Osteoblast (primary cell): ENCODE data around the gene DYNAP. TPM values are rescaled to one million over a fixed set of nuclear protein-coding genes. Genes with fewer than 3 reads are reported as not detected.
A peak's percentile ranks its signal among the peaks of the same experiment; 100 is the strongest.

Source experiments
- DNase-seq: peaks from one replicate; pipeline ENCODE4 v3.0.0; 2011; ENCODE audit warnings: low spot score, mixed read lengths; ENCODE audit not compliant: insufficient read length; ENCODE audit errors: missing footprints
- H2AFZ ChIP-seq: 2 replicates; pipeline ENCODE4 v1.6.0; 2011; ENCODE audit warnings: mild to moderate bottlenecking, low read length
- H3K27ac ChIP-seq: 2 replicates; pipeline ENCODE4 v1.5.1; 2011; ENCODE audit warnings: mild to moderate bottlenecking, low read depth, low read length, moderate library complexity
- H3K27me3 ChIP-seq: 2 replicates; pipeline ENCODE4 v1.6.0; 2012; ENCODE audit warnings: mild to moderate bottlenecking, control low read depth, inconsistent platforms, low read length, moderate library complexity; ENCODE audit not compliant: insufficient read depth
- H3K36me3 ChIP-seq: 2 replicates; pipeline ENCODE4 v1.5.1; 2011; ENCODE audit warnings: mild to moderate bottlenecking, low read length, control low read depth, moderate library complexity; ENCODE audit not compliant: insufficient read depth
- H3K4me1 ChIP-seq: 2 replicates; pipeline ENCODE4 v1.5.1; 2011; ENCODE audit warnings: mild to moderate bottlenecking, low read length, control low read depth, moderate library complexity; ENCODE audit not compliant: insufficient read depth
- H3K4me2 ChIP-seq: 2 replicates; pipeline ENCODE4 v1.6.0; 2011; ENCODE audit warnings: mild to moderate bottlenecking, low read length; ENCODE audit not compliant: insufficient read depth
- H3K4me3 ChIP-seq: fragments of 200-600 bp; sonication (generic); 3 replicates; pipeline ENCODE4 v1.5.1; 2012; ENCODE audit warnings: mild to moderate bottlenecking, low read length, inconsistent platforms; ENCODE audit not compliant: insufficient read depth
- H3K79me2 ChIP-seq: 2 replicates; pipeline ENCODE4 v1.6.0; 2012; ENCODE audit warnings: mild to moderate bottlenecking, low read length, control low read depth, inconsistent platforms; ENCODE audit not compliant: insufficient read depth
- H3K9me3 ChIP-seq: 2 replicates; pipeline ENCODE4 v1.5.1; 2011; ENCODE audit warnings: low read depth, low read length, control low read depth
- H4K20me1 ChIP-seq: 2 replicates; pipeline ENCODE4 v1.6.0; 2012; ENCODE audit warnings: mild to moderate bottlenecking, low read length, control low read depth; ENCODE audit not compliant: insufficient read depth
- CTCF ChIP-seq: IDR thresholded peaks from 2 replicates; pipeline ENCODE4 v1.5.1; 2011; ENCODE audit warnings: mild to moderate bottlenecking, low read depth, low read length, moderate library complexity; ENCODE audit errors: extremely low read depth
- total RNA-seq: library from RNA; depleted of rRNA; stranded (reverse); fragments of >200 nt; gene quantifications from 2 replicates; pipeline ENCODE4 v1.2.3, GENCODE V29; 2012

DYNAP gene
- total RNA-seq, 1 donor: not detected

GRCh38 chr18:54607213-54608027 is 16.4 kb downstream of the DYNAP start:
- peaks cover under 1% of the 10 kb centered on the region for H3K27me3 ChIP-seq
- H3K36me3 ChIP-seq: no peaks in the 10 kb centered on the region
- no peak for TF ChIP-seq CTCF
- H3K27ac ChIP-seq: no peak overlapping the region
- H3K4me3 ChIP-seq: no peak overlapping the region
- no peak for DNase-seq
- no peaks in the 10 kb centered on the region for H3K4me1 ChIP-seq
- no peak overlapping the region for H3K4me2 ChIP-seq
- H2AFZ ChIP-seq: no peak overlapping the region
- no peaks in the 10 kb centered on the region for H3K9me3 ChIP-seq
- no peaks in the 10 kb centered on the region for H3K79me2 ChIP-seq
- no peaks in the 10 kb centered on the region for H4K20me1 ChIP-seq

DNA sequence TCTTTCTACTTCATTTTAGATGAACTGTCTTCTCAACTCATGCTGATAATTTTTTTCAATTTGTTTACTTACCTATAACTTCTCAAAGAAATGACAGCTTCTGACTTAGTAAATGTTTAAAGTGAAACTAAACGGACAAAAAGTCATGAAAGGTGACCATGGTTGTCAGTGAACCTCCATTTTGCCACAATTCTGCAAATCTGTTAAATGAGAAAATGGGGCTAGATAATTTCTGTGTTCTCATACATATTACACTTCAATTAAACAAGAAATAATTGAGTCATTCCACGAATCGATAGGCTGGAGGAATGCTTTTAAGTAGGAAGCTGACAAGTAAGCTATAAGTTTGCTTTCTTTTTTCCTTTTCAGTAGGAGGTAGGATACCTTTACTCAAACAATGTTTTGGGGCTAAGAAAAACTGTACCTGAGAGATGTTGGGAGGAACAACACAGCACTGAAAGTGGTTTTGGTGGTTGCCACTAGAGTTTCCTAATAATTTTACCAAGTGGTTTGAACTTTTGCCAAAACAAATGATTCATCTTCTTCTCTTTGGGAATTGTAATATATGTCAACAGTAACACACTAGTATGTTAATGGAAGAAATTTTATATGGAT is 17.1 kb downstream of the DYNAP start:
- Histone ChIP-seq H3K36me3 (no peaks in the 10 kb centered on the region), H3K27ac (no peak overlapping the region), H3K27me3 (peaks cover 3% of the 10 kb centered on the region), H4K20me1 (no peaks in the 10 kb centered on the region), H3K4me2 (peak overlapping the region; percentile 53), H2AFZ (no peak overlapping the region), H3K9me3 (no peaks in the 10 kb centered on the region), H3K79me2 (no peaks in the 10 kb centered on the region), H3K4me3 (peak overlapping the region; percentile 8), H3K4me1 (no peaks in the 10 kb centered on the region)
- no peak for TF ChIP-seq CTCF
- DNase-seq: no peak

- Histone ChIP-seq H3K36me3 (no peaks in the 10 kb centered on the region), H3K9me3 (no peaks in the 10 kb centered on the region), H3K27me3 (peaks cover 3% of the 10 kb centered on the region), H3K79me2 (no peaks in the 10 kb centered on the region), H3K27ac (no peak overlapping the region), H4K20me1 (no peaks in the 10 kb centered on the region), H3K4me3 (no peak overlapping the region), H2AFZ (no peak overlapping the region), H3K4me1 (no peaks in the 10 kb centered on the region), H3K4me2 (no peak overlapping the region)
- DNase-seq: no peak
- no peak for TF ChIP-seq CTCF
Measured at GRCh38 chr18:54611816-54612215, 20.8 kb downstream of the DYNAP start.

GRCh38 chr18:54612237-54612636 is 21.2 kb downstream of the DYNAP start:
- peaks cover 3% of the 10 kb centered on the region for H3K27me3 ChIP-seq
- H2AFZ ChIP-seq: no peak overlapping the region
- H3K4me1 ChIP-seq: no peaks in the 10 kb centered on the region
- no peaks in the 10 kb centered on the region for H3K79me2 ChIP-seq
- no peak overlapping the region for H3K4me2 ChIP-seq
- no peak for TF ChIP-seq CTCF
- no peaks in the 10 kb centered on the region for H3K9me3 ChIP-seq
- H3K27ac ChIP-seq: no peak overlapping the region
- DNase-seq: no peak
- no peaks in the 10 kb centered on the region for H4K20me1 ChIP-seq
- no peak overlapping the region for H3K4me3 ChIP-seq
- no peaks in the 10 kb centered on the region for H3K36me3 ChIP-seq
